ENCODE data around the gene RGL3. TPM values are rescaled to one million over a fixed set of nuclear protein-coding genes. Genes with fewer than 3 reads are reported as not detected.
A peak's percentile ranks its signal among the peaks of the same experiment; 100 is the strongest.

RGL3 gene
- total and polyA plus RNA-seq, 2 donors (not counting 1 experiment from before 2014, with no cell fraction given): 0.20 to 4.0 TPM

GRCh38 chr19:11359421-11359820, 59.7 kb downstream of the RGL3 start:
- no peak overlapping the region for H2AFZ ChIP-seq (ENCODE audit: low read length)
- H3K9me3 ChIP-seq (ENCODE audit: control insufficient read depth, insufficient read depth, low read depth, low read length): no peaks in the 10 kb centered on the region
- TF ChIP-seq EZH2 (IDR thresholded peaks at IDR 0.05; ENCODE audit: low read length, missing control alignments) (no peak), CTCF (conservative IDR thresholded peaks at IDR 0.05 in 1 of 2, IDR thresholded peaks at IDR 0.05 in 1 of 2; ENCODE audit: low read depth in 1 of 2, low read length in 2 of 2) (no peak)
- H3K27ac ChIP-seq (ENCODE audit: insufficient read depth, low read length): no peak overlapping the region
- no peak overlapping the region for H3K4me2 ChIP-seq (ENCODE audit: extremely low read depth, insufficient read depth, low read length)
- no peaks in the 10 kb centered on the region for H3K4me1 ChIP-seq (ENCODE audit: control insufficient read depth, extremely low read depth, insufficient read depth, low read length)
- no peaks in the 10 kb centered on the region for H3K27me3 ChIP-seq (ENCODE audit: control insufficient read depth, insufficient read depth, low read length)
- peaks cover 8% of the 10 kb centered on the region for H3K36me3 ChIP-seq (ENCODE audit: control insufficient read depth, insufficient read depth, low read length)
- H3K79me2 ChIP-seq (ENCODE audit: control insufficient read depth, insufficient read depth, low read length): peaks cover 5% of the 10 kb centered on the region
- H4K20me1 ChIP-seq (ENCODE audit: control insufficient read depth, extremely low read depth, insufficient read depth, low read length): no peaks in the 10 kb centered on the region
- no peak for DNase-seq (ENCODE audit: low read depth in 2 of 2)
- H3K9ac ChIP-seq (ENCODE audit: insufficient read depth, low read length): no peak overlapping the region
- no peak overlapping the region for H3K4me3 ChIP-seq (replicated peaks in 1 of 4; ENCODE audit: control extremely low read depth in 1 of 4, insufficient read depth in 1 of 4, low read depth in 3 of 4, low read length in 4 of 4)

GRCh38 chr19:11356676-11357550, 62.2 kb downstream of the RGL3 start:
- Histone ChIP-seq H3K4me2 (ENCODE audit: extremely low read depth, insufficient read depth, low read length) (peak overlapping the region; percentile 99), H3K9me3 (ENCODE audit: control insufficient read depth, insufficient read depth, low read depth, low read length) (no peaks in the 10 kb centered on the region), H3K9ac (ENCODE audit: insufficient read depth, low read length) (no peak overlapping the region), H3K4me3 (replicated peaks in 1 of 4; ENCODE audit: control extremely low read depth in 1 of 4, insufficient read depth in 1 of 4, low read depth in 3 of 4, low read length in 4 of 4) (peak overlapping the region in 1 of 4 experiments; percentile 83), H3K36me3 (ENCODE audit: control insufficient read depth, insufficient read depth, low read length) (peaks cover 8% of the 10 kb centered on the region), H4K20me1 (ENCODE audit: control insufficient read depth, extremely low read depth, insufficient read depth, low read length) (no peaks in the 10 kb centered on the region), H3K27ac (ENCODE audit: insufficient read depth, low read length) (no peak overlapping the region), H3K27me3 (ENCODE audit: control insufficient read depth, insufficient read depth, low read length) (no peaks in the 10 kb centered on the region), H3K79me2 (ENCODE audit: control insufficient read depth, insufficient read depth, low read length) (peaks cover 5% of the 10 kb centered on the region), H3K4me1 (ENCODE audit: control insufficient read depth, extremely low read depth, insufficient read depth, low read length) (no peaks in the 10 kb centered on the region), H2AFZ (ENCODE audit: low read length) (no peak overlapping the region)
- DNase-seq (ENCODE audit: low read depth in 2 of 2): no peak
- TF ChIP-seq EZH2 (IDR thresholded peaks at IDR 0.05; ENCODE audit: low read length, missing control alignments) (no peak), CTCF (conservative IDR thresholded peaks at IDR 0.05 in 1 of 2, IDR thresholded peaks at IDR 0.05 in 1 of 2; ENCODE audit: low read depth in 1 of 2, low read length in 2 of 2) (no peak)

- Histone ChIP-seq H3K9ac (ENCODE audit: insufficient read depth, low read length) (peak overlapping the region; percentile 26), H3K36me3 (ENCODE audit: control insufficient read depth, insufficient read depth, low read length) (peaks cover 2% of the 10 kb centered on the region)
These were observed 63.1 kb downstream of the RGL3 start for GRCh38 chr19:11356074-11356397.

More at GRCh38 chr19:11356074-11356397, 63.1 kb downstream of the RGL3 start:
- Histone ChIP-seq H3K9me3 (ENCODE audit: control insufficient read depth, insufficient read depth, low read depth, low read length) (no peaks in the 10 kb centered on the region), H4K20me1 (ENCODE audit: control insufficient read depth, extremely low read depth, insufficient read depth, low read length) (no peaks in the 10 kb centered on the region), H3K4me1 (ENCODE audit: control insufficient read depth, extremely low read depth, insufficient read depth, low read length) (no peaks in the 10 kb centered on the region), H3K27me3 (ENCODE audit: control insufficient read depth, insufficient read depth, low read length) (no peaks in the 10 kb centered on the region), H3K4me2 (ENCODE audit: extremely low read depth, insufficient read depth, low read length) (peak overlapping the region; percentile 99), H3K79me2 (ENCODE audit: control insufficient read depth, insufficient read depth, low read length) (peaks cover 5% of the 10 kb centered on the region), H2AFZ (ENCODE audit: low read length) (no peak overlapping the region), H3K4me3 (replicated peaks in 1 of 4; ENCODE audit: control extremely low read depth in 1 of 4, insufficient read depth in 1 of 4, low read depth in 3 of 4, low read length in 4 of 4) (peak overlapping the region; percentile 54 to 86 (median 84)), H3K27ac (ENCODE audit: insufficient read depth, low read length) (no peak overlapping the region)
- TF ChIP-seq CTCF (conservative IDR thresholded peaks at IDR 0.05 in 1 of 2, IDR thresholded peaks at IDR 0.05 in 1 of 2; ENCODE audit: low read depth in 1 of 2, low read length in 2 of 2) (no peak), EZH2 (IDR thresholded peaks at IDR 0.05; ENCODE audit: low read length, missing control alignments) (no peak)
- no peak for DNase-seq (ENCODE audit: low read depth in 2 of 2)
